M059J (cell line): Measurements from ENCODE around the gene TCEA2. TPM values are rescaled to one million over a fixed set of nuclear protein-coding genes. Genes with fewer than 3 reads are reported as not detected.
"Not testable (repeated sequence)": the region's sequence is repeated elsewhere in the genome, so short reads cannot be mapped to it uniquely, and the experiment has no call there.

ENCODE experiments used
- DNase-seq: peaks from one replicate; pipeline ENCODE4 v3.0.0-alpha.2; 2012; ENCODE audit warnings: low read depth
- total RNA-seq: library from RNA; depleted of rRNA; stranded (reverse); fragments of >200 nt; shearing (Covaris generic); gene quantifications from 2 replicates; pipeline ENCODE4 v1.2.3, GENCODE V29; 2014

Gene TCEA2
- total RNA-seq, 1 experiment from 2014 or later, result 28.7 TPM

DNA sequence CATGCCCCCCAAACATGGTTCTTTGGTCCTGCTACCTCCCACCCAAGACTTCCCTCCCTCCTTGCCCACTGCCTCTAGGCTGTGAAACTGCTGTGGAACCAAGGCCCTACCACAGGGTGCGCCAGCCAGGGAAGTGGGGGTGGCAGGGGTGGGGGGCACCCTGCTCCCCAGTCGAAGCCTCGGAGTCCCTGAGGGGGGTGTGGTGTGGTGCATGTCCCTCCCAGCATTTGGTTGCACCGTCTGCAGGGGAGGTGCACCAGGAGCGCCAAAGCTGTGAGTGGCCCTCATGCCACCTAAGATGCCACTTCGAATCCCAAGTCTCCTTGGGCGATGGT, 14.5 kb downstream of the TCEA2 start:
- DNase-seq, result no peak

DNA sequence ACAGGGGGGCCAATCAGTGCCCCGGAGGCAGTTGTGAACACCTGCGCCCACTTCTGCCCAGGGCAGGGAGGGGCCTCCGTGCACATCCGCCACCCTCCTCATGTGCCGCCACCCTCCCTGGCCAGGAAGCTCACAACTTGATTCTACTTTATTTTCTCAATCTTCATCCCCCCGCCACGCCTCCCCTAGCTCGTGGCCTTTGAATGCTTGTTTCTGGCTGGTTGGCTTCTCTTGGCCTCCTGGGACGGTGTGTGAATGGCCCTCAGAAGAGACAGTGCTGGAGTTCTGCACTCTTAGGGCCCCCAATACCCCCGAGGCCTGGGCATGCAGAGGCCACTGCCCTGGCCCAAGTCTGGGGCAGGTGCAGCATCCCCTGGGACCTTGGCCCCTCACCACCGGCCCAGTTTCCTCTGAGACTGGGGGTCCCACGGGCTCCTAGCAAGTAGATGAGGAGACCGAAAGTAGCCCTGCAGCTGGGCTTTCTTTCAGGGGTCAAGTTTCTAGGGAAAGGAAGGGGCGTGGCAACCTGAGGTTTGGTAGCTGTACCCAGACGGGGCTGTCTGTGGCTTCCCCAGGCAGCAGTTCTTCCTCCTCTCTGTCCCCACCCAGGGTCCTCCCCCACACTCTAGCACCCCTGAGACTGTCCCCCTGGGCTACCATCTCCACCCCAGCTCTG, 15.0 kb downstream of the TCEA2 start:
- DNase-seq, result no peak

GRCh38 chr20:64078934-64079272, 15.9 kb downstream of the TCEA2 start:
- DNase-seq, result no peak

DNA sequence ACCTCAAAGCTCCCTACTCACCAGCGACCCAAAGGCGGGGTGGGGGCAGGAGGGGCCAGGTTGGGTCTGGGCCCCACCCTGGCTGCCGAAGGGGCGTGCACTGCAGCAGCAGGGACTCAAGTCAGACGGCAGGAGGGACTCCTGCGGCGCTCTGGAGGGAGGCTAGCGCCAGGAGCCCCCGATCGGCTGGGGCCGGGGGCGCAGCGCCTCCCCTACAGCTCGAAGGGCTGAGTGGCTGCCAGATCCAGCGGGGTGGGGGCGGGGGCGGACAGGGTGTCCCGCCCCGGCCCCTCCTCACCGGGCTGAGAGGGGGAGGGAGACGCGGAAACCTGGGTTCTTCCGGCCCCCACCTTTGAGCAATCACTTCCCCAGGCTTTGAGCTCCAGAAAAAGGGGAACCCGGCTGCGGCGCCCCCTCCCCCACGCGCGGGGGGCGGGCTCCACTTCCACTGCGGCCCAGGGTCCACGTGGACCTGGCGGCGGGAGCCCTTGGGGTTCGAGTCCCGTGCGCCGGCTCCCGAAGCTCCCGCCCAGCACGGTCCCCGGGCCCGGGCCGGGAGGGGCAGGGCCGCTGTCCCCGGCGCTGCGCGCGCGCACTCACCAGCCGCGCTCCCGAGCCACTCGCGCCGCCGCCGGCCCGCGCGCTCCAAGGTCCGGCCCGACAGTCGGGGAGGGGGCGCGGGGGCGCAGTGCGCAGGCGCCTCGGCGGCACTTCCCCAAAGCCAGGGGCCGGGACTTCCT, 16.4 kb downstream of the TCEA2 start, which contains the start of gene RGS19:
TSS of gene RGS19 (minus strand) at position 246 of the 740 bp plus-strand sequence. CDS start 2,632 bp downstream, outside the sequence.
- peak; percentile 70 for DNase-seq

DNA sequence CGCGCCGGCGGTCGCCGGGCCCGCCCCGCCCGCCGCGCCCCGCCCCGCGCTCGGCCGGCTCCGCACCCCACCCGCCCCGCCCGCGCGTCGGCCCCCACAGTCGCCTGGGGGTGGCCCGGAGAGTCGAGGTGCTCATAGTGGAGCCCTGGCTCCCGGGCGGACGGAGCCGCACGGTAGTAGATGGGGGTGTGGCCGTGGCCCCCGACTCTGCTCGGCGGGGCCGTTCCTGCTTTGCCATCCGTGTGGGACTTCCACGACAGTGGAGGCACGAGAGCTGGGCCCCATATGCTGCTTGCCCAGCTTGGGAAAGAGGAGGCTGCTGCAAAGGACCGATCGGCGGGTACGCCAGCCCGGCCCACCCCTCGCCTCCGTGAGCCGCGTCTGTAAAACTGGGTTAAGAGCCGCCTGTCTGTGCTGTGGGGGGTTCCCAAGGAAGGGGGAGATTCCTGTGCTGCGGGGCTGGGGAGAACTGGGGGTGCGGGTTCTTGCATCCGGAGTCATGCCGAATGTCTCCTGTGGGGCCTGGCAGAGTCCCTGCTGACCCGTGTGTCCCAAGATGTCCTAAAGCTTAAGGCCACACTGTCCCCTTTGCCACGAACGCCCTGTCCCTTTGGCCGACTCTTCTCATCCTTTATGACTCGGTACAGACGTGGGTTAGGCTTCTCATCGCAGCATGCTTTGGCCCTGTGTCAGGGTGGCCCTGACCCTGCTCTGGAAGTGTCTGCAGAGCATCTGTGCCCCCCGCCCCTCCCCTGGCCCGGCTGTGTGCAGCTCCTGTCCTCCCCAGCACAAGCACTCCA, 17.2 kb downstream of the TCEA2 start, which contains the start of gene OPRL1:
TSS of gene OPRL1 (plus strand) at position 70 of the 800 bp plus-strand sequence. CDS start 12,639 bp downstream, outside the sequence.
- DNase-seq, result no peak

- DNase-seq, result no peak
Measured at GRCh38 chr20:64080813-64081623, 18.0 kb downstream of the TCEA2 start.

GRCh38 chr20:64081624-64081964, 18.6 kb downstream of the TCEA2 start:
- no peak for DNase-seq

DNA sequence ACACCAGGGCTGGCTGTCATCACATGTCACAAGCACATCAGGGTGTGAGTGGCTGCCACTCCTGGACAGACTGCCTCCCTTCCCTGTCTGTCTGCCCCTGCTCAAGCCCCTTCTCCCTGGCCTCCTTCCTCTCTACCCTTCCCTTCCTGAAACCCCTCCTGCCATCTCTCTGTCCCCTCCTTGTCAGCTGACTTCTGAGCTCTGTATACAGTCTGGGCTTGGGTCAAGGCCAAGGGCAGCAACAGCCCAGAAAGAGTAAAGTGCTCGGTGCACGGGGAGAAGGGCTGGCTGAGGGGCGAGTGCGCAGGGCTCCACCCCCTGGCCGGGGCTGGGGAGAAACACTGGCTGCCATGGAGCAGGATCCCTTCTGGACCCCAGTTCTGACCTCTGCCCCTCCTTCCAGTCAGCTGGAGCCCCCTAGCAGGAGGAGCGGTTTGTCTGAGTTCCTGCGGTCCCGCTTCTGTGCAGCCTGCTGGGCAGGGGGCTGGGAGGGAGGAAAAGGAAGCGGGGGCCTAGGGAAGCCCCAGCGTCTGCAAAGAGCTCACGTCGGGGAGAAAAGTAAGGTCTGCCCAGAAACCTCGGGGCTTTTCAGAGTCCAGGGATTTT, 19.2 kb downstream of the TCEA2 start:
- no peak for DNase-seq

DNA sequence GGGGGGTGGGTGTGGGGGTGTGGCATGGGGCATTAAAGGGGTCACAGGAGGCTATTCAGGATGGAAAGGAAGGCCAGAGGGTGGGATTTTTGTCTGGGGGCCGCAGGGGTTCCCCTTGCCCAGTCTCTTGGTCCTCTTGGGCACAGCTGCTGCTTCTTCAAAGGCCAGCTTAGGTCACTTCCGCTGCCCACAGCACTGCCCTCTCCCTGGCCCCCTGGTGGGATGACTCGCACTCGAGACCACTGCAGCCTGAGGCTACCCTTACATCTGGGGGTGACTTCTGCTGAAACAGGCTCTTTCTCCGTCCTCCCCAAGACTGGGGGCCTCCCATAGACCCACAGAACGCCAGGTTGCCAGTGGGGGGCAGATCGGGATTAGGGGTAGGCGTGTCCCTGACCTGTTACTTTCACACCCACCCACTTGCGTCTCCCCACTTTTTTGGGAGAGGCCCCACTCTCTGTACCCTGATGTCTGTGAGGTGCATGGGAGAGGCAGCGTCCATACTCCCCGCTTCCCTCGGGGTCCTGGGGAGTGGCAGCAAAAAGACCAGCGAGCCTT, 19.9 kb downstream of the TCEA2 start:
- no peak for DNase-seq

DNA sequence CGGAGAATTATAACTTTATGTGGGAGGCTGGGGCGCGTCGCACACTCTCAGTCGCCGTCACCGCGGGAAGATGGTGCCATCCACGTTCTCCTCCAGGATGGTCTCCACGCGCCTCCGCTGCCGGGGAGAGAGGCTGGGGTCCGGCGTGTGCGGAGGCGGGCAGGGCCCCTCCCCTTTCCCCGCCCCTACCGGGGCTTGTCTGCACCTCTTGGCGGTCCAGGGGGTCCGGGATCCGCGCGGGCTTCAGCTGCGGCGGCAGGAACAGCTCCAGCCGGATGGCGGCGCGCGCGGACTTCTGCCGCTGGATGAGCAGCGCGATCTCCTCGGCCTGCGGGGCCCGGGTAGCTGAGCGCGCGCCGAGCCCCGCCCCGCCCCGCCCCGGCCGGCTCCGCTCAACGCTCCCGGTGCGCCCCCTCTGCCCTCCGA, 20.4 kb downstream of the TCEA2 start:
- DNase-seq, result peak; percentile 70

- no peak for DNase-seq
Measured at GRCh38 chr20:64083804-64084684, 21.0 kb downstream of the TCEA2 start, which contains the start of gene LKAAEAR1. Gene LKAAEAR1, minus strand, starts transcription at chr20:64084398. Its CDS starts 179 bp downstream, at chr20:64084219.

DNA sequence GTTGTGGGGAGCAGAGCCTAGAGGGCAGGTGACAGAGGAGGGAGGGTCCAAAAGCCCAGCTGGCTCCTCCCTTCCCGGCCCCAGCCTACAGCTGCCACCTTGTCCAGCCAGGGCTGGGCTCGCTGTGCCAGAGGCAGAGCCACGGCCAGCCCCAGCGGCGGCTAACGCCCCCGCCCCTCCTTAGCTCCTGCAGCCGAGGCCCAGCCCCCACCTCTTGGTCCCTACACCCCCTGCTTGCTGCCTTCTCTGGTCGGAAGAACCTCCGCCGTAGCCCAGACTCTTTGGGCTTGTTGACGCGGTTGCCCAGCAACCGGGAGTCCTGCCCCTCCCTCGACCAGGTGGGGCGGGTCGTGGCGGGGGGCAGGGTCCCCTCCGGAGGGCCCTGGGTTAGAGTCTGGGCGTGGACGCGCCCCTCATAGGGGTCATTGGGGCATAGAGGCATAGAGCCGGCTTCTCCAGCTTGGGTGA, 21.7 kb downstream of the TCEA2 start:
- DNase-seq, result no peak

GRCh38 chr20:64086801-64087200, 23.8 kb downstream of the TCEA2 start:
- DNase-seq, result no peak

GRCh38 chr20:64087226-64087825, 24.3 kb downstream of the TCEA2 start:
- DNase-seq, result not testable (repeated sequence)

DNA sequence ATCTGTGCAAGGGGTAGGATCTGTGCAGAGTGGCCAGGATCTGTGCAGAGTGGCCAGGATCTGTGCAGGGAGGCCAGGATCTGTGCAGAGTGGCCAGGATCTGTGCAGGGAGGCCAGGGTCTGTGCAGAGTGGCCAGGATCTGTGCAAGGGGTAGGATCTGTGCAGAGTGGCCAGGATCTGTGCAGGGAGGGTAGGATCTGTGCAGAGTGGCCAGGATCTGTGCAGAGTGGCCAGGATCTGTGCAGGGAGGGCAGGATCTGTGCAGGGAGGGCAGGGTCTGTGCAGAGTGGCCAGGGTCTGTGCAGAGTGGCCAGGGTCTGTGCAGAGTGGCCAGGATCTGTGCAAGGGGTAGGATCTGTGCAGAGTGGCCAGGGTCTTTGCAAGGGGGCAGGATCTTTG, 25.6 kb downstream of the TCEA2 start:
- not testable (repeated sequence) for DNase-seq

DNA sequence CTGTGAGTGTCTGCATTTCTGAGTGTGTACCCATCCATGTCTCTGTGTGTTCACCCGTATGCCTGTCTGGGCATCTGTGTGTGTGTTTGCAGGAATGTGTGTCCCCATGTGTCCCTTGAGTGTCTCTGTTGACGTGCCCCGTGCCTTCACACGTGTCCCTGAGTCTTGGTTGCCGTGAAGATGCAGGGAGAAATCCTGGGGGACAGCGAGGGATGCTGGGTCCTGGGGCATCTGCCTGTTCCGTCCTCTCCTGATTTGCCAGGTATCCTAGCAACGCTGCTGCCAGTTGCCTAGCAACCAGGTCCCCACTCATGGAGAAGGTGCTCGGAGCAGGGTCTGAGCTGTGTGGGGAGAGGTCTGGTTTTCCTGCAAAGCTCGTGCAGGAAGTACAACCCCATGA, 27.2 kb downstream of the TCEA2 start:
- no peak for DNase-seq

GRCh38 chr20:64091340-64091739, 28.3 kb downstream of the TCEA2 start:
- DNase-seq, result no peak

- no peak for DNase-seq
Measured at GRCh38 chr20:64091770-64092169, 28.8 kb downstream of the TCEA2 start.
